Thyroid gland (tissue), 4 donors: ENCODE measurements around the gene TSPAN5. TPM values are rescaled to one million over a fixed set of nuclear protein-coding genes. Genes with fewer than 3 reads are reported as not detected.

Experiments used
- DNase-seq, 2 donors: peaks; one replicate each; pipeline ENCODE4 v3.0.0-alpha.2; 2019
- H3K27ac ChIP-seq, 3 donors: fragments of 200-600 bp; sonication (generic); 1 replicate in 2 of 3; 2 replicates in 1 of 3; pipeline ENCODE4 v1.5.1; 2016 to 2019; ENCODE audit warnings: mild to moderate bottlenecking in 1 of 3, moderate library complexity in 1 of 3
- H3K27me3 ChIP-seq: fragments of 200-600 bp; sonication (generic); one replicate; pipeline ENCODE4 v1.5.1; 2019
- H3K36me3 ChIP-seq, 2 donors: fragments of 200-600 bp; sonication (generic); one replicate each; pipeline ENCODE4 v1.5.1; 2016 to 2019
- H3K4me1 ChIP-seq, 2 donors: fragments of 200-600 bp; sonication (generic); one replicate each; pipeline ENCODE4 v1.5.1; 2017 to 2019
- H3K4me3 ChIP-seq, 3 donors: fragments of 200-600 bp; sonication (generic); replicated peaks in 1 of 3; 1 replicate in 2 of 3; 2 replicates in 1 of 3; pipeline ENCODE4 v1.5.1; 2016; ENCODE audit warnings: mild to moderate bottlenecking in 1 of 3
- H3K9me3 ChIP-seq: fragments of 200-600 bp; sonication (generic); one replicate; pipeline ENCODE4 v1.5.1; 2017
- POLR2A ChIP-seq, 2 donors: fragments of 450-650 bp; IDR thresholded peaks; one replicate each; pipeline ENCODE4 v1.6.1; 2017; ENCODE audit warnings: antibody characterized with exemption in 2 of 2, mild to moderate bottlenecking in 2 of 2, moderate library complexity in 1 of 2
- WGBS, 2 donors: methylation state at CpG; one replicate each; pipeline ENCODE4 v1.1.5; 2017; 5-methylcytosine and 5-hydroxymethylcytosine counted together
- intact Hi-C: fragments of 100-400 bp; cut with DNase I; formaldehyde crosslinking; loops from one replicate; pipeline ENCODE4 v1.15.1; 2023
- total RNA-seq, 4 donors: library from RNA; depleted of rRNA; stranded (reverse); fragments of >200 nt; gene quantifications; one replicate each; pipeline ENCODE4 v1.2.3, GENCODE V29; 2016
- TF ChIP-seq, protein P1 (sequence below), 6 experiments: fragments of 200-600 bp in 3 of 6; fragments of 450-650 bp in 3 of 6; sonication (generic) in 3 of 6; IDR thresholded peaks; one replicate each; pipeline ENCODE4 v1.5.1; 2016 to 2019; ENCODE audit warnings: antibody characterized with exemption in 6 of 6, mild to moderate bottlenecking in 2 of 6, inconsistent platforms in 1 of 6, moderate library complexity in 1 of 6

Gene TSPAN5
- total RNA-seq, 4 donors from 2014 or later: 26.4 to 48.0 (median 29.1) TPM

DNA sequence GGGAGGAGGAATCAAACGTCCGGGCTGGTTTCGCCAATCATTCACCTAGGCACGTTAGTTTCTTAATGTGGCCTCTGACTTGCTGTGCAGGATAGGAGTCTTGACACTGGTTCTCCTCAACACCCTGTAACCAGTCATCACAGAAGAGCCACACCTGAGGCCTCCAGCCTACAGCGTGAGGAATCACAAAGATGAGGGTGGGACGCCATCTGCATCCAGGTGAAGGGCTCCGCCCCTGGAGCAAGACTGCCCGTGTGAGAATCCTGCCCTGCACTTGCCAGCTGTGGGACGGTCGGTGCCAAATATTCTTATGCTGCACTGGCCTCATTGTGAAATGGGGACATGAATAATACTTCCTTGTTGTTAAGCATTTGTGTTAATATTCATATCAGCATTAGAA, 35.7 kb upstream of the TSPAN5 start:
- 91% methylated on average over 10 of the region's 10 CpGs for WGBS, 2 donors
- Histone ChIP-seq H3K4me3 (no peak overlapping the region), H3K36me3 (no peaks in the 10 kb centered on the region), H3K4me1 (no peaks in the 10 kb centered on the region), H3K27me3 (no peaks in the 10 kb centered on the region), H3K9me3 (no peaks in the 10 kb centered on the region), H3K27ac (no peak overlapping the region)
- no peak for DNase-seq
- TF ChIP-seq POLR2A (IDR thresholded peaks at IDR 0.05): no peak
- TF ChIP-seq, protein P1, sequence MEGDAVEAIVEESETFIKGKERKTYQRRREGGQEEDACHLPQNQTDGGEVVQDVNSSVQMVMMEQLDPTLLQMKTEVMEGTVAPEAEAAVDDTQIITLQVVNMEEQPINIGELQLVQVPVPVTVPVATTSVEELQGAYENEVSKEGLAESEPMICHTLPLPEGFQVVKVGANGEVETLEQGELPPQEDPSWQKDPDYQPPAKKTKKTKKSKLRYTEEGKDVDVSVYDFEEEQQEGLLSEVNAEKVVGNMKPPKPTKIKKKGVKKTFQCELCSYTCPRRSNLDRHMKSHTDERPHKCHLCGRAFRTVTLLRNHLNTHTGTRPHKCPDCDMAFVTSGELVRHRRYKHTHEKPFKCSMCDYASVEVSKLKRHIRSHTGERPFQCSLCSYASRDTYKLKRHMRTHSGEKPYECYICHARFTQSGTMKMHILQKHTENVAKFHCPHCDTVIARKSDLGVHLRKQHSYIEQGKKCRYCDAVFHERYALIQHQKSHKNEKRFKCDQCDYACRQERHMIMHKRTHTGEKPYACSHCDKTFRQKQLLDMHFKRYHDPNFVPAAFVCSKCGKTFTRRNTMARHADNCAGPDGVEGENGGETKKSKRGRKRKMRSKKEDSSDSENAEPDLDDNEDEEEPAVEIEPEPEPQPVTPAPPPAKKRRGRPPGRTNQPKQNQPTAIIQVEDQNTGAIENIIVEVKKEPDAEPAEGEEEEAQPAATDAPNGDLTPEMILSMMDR (IDR thresholded peaks at IDR 0.05): no peak
- intact Hi-C loops: no loop called here

DNA sequence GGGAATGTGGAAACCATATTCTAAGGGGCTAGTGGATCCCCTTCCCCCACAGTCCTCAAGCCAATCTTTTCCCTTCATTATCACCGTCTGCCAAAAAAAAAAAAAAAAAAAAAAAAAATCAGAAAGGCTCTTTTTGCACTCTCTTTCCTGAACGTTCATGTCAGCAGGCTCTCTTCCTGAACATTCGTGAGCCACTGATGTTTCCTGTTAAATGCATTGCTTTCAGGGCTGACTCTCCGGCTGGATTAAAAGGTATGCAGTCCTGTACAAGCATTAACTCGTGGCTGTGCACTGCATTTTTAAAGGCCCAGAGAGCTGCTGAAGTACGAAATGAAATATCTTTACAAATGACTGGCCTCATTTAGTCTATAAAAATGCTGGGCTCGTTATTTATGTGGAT, 34.0 kb upstream of the TSPAN5 start:
- TF ChIP-seq POLR2A (IDR thresholded peaks at IDR 0.05): no peak
- TF ChIP-seq, protein P1 (IDR thresholded peaks at IDR 0.05): no peak
- no peak for DNase-seq
- H3K36me3 ChIP-seq: no peaks in the 10 kb centered on the region
- no peak overlapping the region for H3K4me3 ChIP-seq
- no peaks in the 10 kb centered on the region for H3K9me3 ChIP-seq
- WGBS, 2 donors: 46 to 58% methylated on average over 7 of the region's 7 CpGs
- no peak overlapping the region for H3K27ac ChIP-seq
- intact Hi-C loops: no loop called here
- H3K27me3 ChIP-seq: no peaks in the 10 kb centered on the region
- H3K4me1 ChIP-seq: no peaks in the 10 kb centered on the region

GRCh38 chr4:98691588-98691987, 33.2 kb upstream of the TSPAN5 start:
- 38 to 63% methylated on average over 3 to 4 of the region's 4 CpGs for WGBS, 2 donors
- Histone ChIP-seq H3K4me3 (no peak overlapping the region), H3K4me1 (no peaks in the 10 kb centered on the region), H3K36me3 (no peaks in the 10 kb centered on the region), H3K27me3 (no peaks in the 10 kb centered on the region), H3K27ac (no peak overlapping the region), H3K9me3 (no peaks in the 10 kb centered on the region)
- peak; percentile 14 to 22 for DNase-seq
- no peak for TF ChIP-seq POLR2A (IDR thresholded peaks at IDR 0.05)
- TF ChIP-seq, protein P1 (IDR thresholded peaks at IDR 0.05): no peak
- intact Hi-C loops: no loop called here

DNA sequence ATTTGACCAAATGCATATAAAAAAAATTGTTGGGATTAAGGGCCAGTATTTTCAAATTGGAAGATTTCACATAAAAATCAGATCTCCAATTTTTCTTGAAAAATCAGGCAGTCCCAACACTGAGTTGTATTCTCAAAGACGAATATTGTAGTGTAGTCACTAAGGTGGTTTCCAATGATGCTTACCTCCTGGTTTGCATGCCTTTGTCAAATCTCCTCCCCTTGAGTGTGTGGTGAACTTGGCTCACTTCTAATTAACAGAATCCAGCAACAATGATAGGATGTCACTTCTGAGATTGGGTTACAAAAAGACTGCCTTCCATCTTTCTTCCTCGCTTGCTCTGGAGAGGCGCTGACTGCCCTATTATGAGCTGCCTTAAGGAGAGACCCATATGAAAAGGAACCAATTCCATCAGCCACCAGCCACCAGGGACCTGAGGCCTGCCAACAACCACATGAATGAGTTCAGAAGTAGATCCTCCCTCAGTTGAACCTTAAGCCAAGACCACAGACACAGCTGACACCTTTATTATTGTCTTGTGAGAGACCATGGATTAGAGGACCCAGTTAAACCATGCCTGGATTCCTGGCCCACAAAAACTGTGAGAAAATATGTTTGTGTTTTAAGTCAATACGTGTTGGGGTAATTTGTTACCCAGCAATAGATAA, 31.2 kb upstream of the TSPAN5 start:
- intact Hi-C loops: no loop called here
- TF ChIP-seq, protein P1 (IDR thresholded peaks at IDR 0.05): no peak
- no peak for TF ChIP-seq POLR2A (IDR thresholded peaks at IDR 0.05)
- Histone ChIP-seq H3K4me1 (no peaks in the 10 kb centered on the region), H3K4me3 (no peak overlapping the region), H3K9me3 (no peaks in the 10 kb centered on the region), H3K27ac (no peak overlapping the region), H3K27me3 (no peaks in the 10 kb centered on the region), H3K36me3 (no peaks in the 10 kb centered on the region)
- DNase-seq: no peak
- WGBS, 2 donors: 94 to 98% methylated on average over 4 of the region's 4 CpGs

DNA sequence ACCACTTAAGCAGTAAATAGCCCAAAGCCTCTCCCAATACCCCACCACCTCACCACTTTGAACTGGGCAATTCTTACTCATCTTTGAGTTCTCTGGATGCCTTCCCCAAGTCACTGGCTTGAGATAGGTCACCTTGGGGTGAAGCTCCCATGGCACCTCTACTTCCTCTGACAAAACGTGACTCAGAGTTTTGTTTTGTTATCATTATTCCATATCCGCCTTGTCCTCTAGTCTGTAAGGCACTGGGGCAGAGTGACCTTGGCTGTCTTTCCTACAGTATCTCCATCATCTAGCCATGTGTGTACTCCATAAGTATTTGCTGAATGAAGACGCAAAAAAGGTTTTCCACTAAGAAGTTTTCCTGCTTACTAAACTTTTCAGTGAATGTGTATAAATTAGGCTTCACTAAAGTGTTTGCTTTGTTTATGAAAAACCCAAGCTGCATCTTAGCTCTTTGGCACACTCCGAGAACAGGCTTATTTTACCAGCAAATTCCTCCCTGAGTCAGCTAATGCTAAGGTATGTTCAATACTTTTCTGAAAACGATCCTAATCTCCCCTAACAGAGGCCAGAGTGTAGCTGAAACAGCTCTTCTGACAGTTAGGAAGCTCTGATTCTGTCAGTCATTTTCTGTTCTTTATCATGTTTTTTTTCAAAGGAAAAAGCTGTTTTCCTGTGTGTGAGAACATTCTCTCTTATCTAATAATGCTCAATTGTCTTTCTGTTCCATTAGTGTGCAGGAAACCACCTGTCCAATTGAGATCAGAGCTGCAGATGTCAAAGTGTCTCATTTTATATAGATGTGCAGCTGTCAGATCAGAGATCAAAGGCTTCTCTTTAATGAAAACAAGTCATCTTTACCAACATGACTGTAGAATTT, 30.2 kb upstream of the TSPAN5 start:
- TF ChIP-seq, protein P1 (IDR thresholded peaks at IDR 0.05): no peak
- no peak for TF ChIP-seq POLR2A (IDR thresholded peaks at IDR 0.05)
- 56 to 64% methylated on average over 5 of the region's 5 CpGs for WGBS, 2 donors
- Histone ChIP-seq H3K36me3 (no peaks in the 10 kb centered on the region), H3K4me1 (no peaks in the 10 kb centered on the region), H3K27me3 (no peaks in the 10 kb centered on the region), H3K27ac (no peak overlapping the region), H3K9me3 (no peaks in the 10 kb centered on the region), H3K4me3 (no peak overlapping the region)
- no peak for DNase-seq
- intact Hi-C loops: no loop called here
